ENCODE measurements around the gene FGF12.

The FGF12 gene

GRCh38 chr3:192092388-192093005, 634.8 kb downstream of the FGF12 start:
- no peak for DNase-seq (ENCODE audit: low spot score)

GRCh38 chr3:192091831-192092230, 635.5 kb downstream of the FGF12 start:
- DNase-seq (ENCODE audit: low spot score) = no peak

- DNase-seq (ENCODE audit: low spot score) = no peak
Measured at GRCh38 chr3:192090586-192090985, 636.8 kb downstream of the FGF12 start.

All from COLO829 (cell line).